ENCODE measurements around the gene GOT1.

- TF ChIP-seq POLR2A (IDR thresholded peaks at IDR 0.05) (no peak), CTCF (IDR thresholded peaks at IDR 0.05) (no peak)
Measured at GRCh38 chr10:99451499-99451788, 21.0 kb upstream of the GOT1 start.

All from esophagus squamous epithelium (tissue), 4 donors.